ENCODE measurements around the gene MYRIP.

- TF ChIP-seq CTCF (IDR thresholded peaks at IDR 0.05) (no peak), POLR2AphosphoS5 (IDR thresholded peaks at IDR 0.05) (no peak), POLR2A (IDR thresholded peaks at IDR 0.05) (no peak), EP300 (IDR thresholded peaks at IDR 0.05) (no peak)
Measured at GRCh38 chr3:39849992-39850715, 40.7 kb downstream of the MYRIP start.
